OCI-LY7 (cell line): ENCODE results near the gene SRD5A2. TPM values are rescaled to one million over a fixed set of nuclear protein-coding genes. Genes with fewer than 3 reads are reported as not detected.
"Not testable (repeated sequence)": the region's sequence is repeated elsewhere in the genome, so short reads cannot be mapped to it uniquely, and the experiment has no call there.

ENCODE experiments used
- BruUV-seq: library from RNA; stranded (reverse); fragments of 400-500 nt; replicated peaks from 2 replicates; lab custom pipeline; 2021; lab: Mats Ljungman, UMichigan
- CTCF ChIA-PET: fragments of 300-600 bp; sonication (Branson Sonifier 250); formaldehyde crosslinking; loops from one replicate; lab custom pipeline; 2022; ENCODE audit warnings: antibody characterized with exemption; ENCODE audit not compliant: unreplicated experiment; lab: Charles Lee
- POLR2A ChIA-PET: fragments of 300-600 bp; sonication (Branson Sonifier 250); formaldehyde crosslinking; loops from one replicate; lab custom pipeline; 2022; ENCODE audit warnings: antibody characterized with exemption; lab: Charles Lee
- DNase-seq: peaks from one replicate; pipeline ENCODE4 v3.0.0-alpha.2; 2015; ENCODE audit warnings: low spot score
- H2AFZ ChIP-seq: fragments of 200-600 bp; sonication (generic), shearing (Covaris generic); 2 replicates; pipeline ENCODE4 v1.6.1; 2014; ENCODE audit warnings: mild to moderate bottlenecking, antibody characterized with exemption, low read length, moderate library complexity
- H3K27ac ChIP-seq: fragments of 200-600 bp; sonication (generic); 2 replicates; pipeline ENCODE4 v1.5.1; 2014; ENCODE audit warnings: mixed run types, low read depth, mild to moderate bottlenecking, moderate library complexity, low read length, inconsistent platforms; ENCODE audit not compliant: poor library complexity, severe bottlenecking
- H3K36me3 ChIP-seq: fragments of 200-600 bp; sonication (generic); 2 replicates; pipeline ENCODE4 v1.6.1; 2014; ENCODE audit warnings: mild to moderate bottlenecking, antibody characterized with exemption, low read length, moderate library complexity, mixed read lengths; ENCODE audit not compliant: insufficient read depth
- H3K4me1 ChIP-seq: fragments of 200-600 bp; sonication (generic); 2 replicates; pipeline ENCODE4 v1.5.1; 2014; ENCODE audit warnings: mild to moderate bottlenecking, low read length; ENCODE audit not compliant: insufficient read depth, poor library complexity, severe bottlenecking
- H3K4me2 ChIP-seq: fragments of 200-600 bp; sonication (generic); 2 replicates; pipeline ENCODE4 v1.6.1; 2014; ENCODE audit warnings: mild to moderate bottlenecking, low read length
- H3K4me3 ChIP-seq: fragments of 200-600 bp; sonication (generic); 2 replicates; pipeline ENCODE4 v1.5.1; 2014; ENCODE audit warnings: mild to moderate bottlenecking, low read depth, low read length; ENCODE audit not compliant: poor library complexity, severe bottlenecking
- H3K79me2 ChIP-seq: fragments of 200-600 bp; sonication (generic); 2 replicates; pipeline ENCODE4 v1.6.1; 2016; ENCODE audit warnings: low read depth, mild to moderate bottlenecking, low read length, moderate library complexity, mixed read lengths; ENCODE audit not compliant: insufficient read depth
- H3K9me2 ChIP-seq: fragments of 200-600 bp; sonication (generic); 2 replicates; pipeline ENCODE4 v1.6.1; 2016; ENCODE audit warnings: mild to moderate bottlenecking, low read length, mixed read lengths; ENCODE audit not compliant: insufficient read depth
- H3K9me3 ChIP-seq: fragments of 200-600 bp; sonication (generic); 2 replicates; pipeline ENCODE4 v1.6.1; 2014; ENCODE audit warnings: mild to moderate bottlenecking, mixed run types, low read length, mixed read lengths
- H4K20me1 ChIP-seq: fragments of 200-600 bp; sonication (generic); 2 replicates; pipeline ENCODE4 v1.6.1; 2014; ENCODE audit warnings: mild to moderate bottlenecking, antibody characterized with exemption, low read length, moderate library complexity, mixed read lengths; ENCODE audit not compliant: insufficient read depth
- EZH2phosphoT487 ChIP-seq: fragments of 200-600 bp; sonication (generic); IDR thresholded peaks from 2 replicates; pipeline ENCODE4 v1.6.1; 2018; ENCODE audit warnings: low read depth, borderline replicate concordance, mild to moderate bottlenecking, mixed run types, antibody characterized with exemption, low read length, moderate library complexity, mixed read lengths
- intact Hi-C: fragments of 100-400 bp; cut with micrococcal nuclease; formaldehyde crosslinking; loops from one replicate; pipeline ENCODE4 v1.10.0; 2022; ENCODE audit not compliant: unreplicated experiment
- total RNA-seq, 2 experiments: library from RNA; depleted of rRNA in 1 of 2; stranded (reverse); fragments of >200 nt in 1 of 2; shearing (Covaris generic) in 1 of 2; gene quantifications; 2 replicates each; pipeline ENCODE4 v1.2.3, GENCODE V29; 2014 to 2022
- TF ChIP-seq, protein P1 (sequence below): fragments of 200-600 bp; sonication (generic); conservative IDR thresholded peaks from 2 replicates; pipeline ENCODE4 v1.5.1; 2014; ENCODE audit warnings: mild to moderate bottlenecking, antibody characterized with exemption, low read length, moderate library complexity, mixed read lengths

Gene SRD5A2
- total RNA-seq, 2 experiments from 2014 or later: 0.03 TPM; not detected in 1

DNA sequence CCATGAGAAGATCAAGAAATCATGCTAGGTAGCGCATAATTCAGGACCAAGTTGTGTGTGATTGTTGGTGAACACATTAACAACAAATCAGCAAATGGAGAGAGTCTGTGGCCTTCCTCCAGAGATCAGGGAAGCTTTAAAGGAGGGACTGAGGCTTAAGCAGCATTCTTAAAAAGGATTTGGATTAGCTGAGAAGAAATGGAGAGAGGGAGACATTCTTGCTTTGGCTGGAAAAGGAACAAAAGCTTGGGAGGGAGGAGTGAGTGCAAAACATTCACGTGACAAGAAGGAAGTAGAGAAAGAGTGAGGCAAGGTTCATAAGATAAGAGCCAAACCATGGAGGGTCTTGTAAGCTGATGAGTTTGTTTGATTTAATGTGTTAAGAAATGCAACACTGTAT lies 75.6 kb downstream of the SRD5A2 start:
- no peaks in the 10 kb centered on the region for H3K79me2 ChIP-seq
- no peaks in the 10 kb centered on the region for H3K36me3 ChIP-seq
- H3K9me2 ChIP-seq: no peaks in the 10 kb centered on the region
- H3K4me3 ChIP-seq: no peak overlapping the region
- no peaks in the 10 kb centered on the region for H4K20me1 ChIP-seq
- H3K4me1 ChIP-seq: no peaks in the 10 kb centered on the region
- H3K27ac ChIP-seq: no peak overlapping the region
- ChIA-PET CTCF (no interaction called here), POLR2A (no interaction called here)
- DNase-seq: no peak
- TF ChIP-seq, protein P1, sequence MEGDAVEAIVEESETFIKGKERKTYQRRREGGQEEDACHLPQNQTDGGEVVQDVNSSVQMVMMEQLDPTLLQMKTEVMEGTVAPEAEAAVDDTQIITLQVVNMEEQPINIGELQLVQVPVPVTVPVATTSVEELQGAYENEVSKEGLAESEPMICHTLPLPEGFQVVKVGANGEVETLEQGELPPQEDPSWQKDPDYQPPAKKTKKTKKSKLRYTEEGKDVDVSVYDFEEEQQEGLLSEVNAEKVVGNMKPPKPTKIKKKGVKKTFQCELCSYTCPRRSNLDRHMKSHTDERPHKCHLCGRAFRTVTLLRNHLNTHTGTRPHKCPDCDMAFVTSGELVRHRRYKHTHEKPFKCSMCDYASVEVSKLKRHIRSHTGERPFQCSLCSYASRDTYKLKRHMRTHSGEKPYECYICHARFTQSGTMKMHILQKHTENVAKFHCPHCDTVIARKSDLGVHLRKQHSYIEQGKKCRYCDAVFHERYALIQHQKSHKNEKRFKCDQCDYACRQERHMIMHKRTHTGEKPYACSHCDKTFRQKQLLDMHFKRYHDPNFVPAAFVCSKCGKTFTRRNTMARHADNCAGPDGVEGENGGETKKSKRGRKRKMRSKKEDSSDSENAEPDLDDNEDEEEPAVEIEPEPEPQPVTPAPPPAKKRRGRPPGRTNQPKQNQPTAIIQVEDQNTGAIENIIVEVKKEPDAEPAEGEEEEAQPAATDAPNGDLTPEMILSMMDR: no peak
- no peak for TF ChIP-seq EZH2phosphoT487
- no peaks in the 10 kb centered on the region for H3K9me3 ChIP-seq
- H2AFZ ChIP-seq: no peak overlapping the region
- no peak overlapping the region for H3K4me2 ChIP-seq
- no TSS peak for BruUV-seq
- intact Hi-C loops: no loop called here

DNA sequence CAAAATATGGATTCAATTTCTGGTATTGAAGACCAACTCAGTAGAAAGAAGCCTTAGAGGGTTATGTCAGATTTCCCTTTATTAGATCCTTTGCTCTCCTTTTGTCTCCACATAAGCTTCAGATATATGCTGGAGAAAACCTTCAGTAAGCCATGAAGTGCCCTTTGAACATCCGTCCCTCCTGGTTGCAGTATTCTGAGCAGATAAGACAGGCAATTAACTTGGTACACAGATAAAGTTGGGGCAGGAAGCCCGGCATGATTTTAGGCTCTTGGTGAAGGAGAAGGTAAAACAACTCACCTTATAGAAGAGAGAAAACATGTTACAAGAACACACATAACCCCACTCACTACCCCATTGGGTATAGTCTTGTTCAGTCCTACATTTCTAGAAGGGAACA lies 76.4 kb downstream of the SRD5A2 start:
- H3K9me2 ChIP-seq: no peaks in the 10 kb centered on the region
- BruUV-seq: no TSS peak
- no peak for DNase-seq
- no peaks in the 10 kb centered on the region for H4K20me1 ChIP-seq
- no peak overlapping the region for H3K27ac ChIP-seq
- no peaks in the 10 kb centered on the region for H3K36me3 ChIP-seq
- POLR2A ChIA-PET: no interaction called here
- H2AFZ ChIP-seq: no peak overlapping the region
- no peaks in the 10 kb centered on the region for H3K79me2 ChIP-seq
- intact Hi-C loops: no loop called here
- TF ChIP-seq EZH2phosphoT487: no peak
- TF ChIP-seq, protein P1: no peak
- CTCF ChIA-PET: no interaction called here
- no peaks in the 10 kb centered on the region for H3K9me3 ChIP-seq
- H3K4me2 ChIP-seq: no peak overlapping the region
- no peak overlapping the region for H3K4me3 ChIP-seq
- H3K4me1 ChIP-seq: no peaks in the 10 kb centered on the region

DNA sequence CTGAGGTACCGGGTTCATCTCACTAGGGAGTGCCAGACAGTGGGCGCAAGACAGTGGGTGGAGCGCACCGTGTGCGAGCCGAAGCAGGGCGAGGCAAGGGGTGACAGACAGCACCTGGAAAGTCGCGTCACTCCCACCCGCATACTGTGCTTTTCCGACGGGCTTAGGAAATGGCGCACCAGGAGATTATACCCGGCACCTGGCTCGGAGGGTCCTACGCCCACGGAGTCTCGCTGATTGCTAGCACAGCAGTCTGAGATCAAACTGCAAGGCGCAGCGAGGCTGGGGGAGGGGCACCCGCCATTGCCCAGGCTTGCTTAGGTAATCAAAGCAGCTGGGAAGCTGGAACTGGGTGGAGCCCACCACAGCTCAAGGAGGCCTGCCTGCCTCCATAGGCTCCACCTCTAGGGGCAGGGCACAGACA lies 84.3 kb downstream of the SRD5A2 start:
- intact Hi-C loops, H3K9me2 ChIP-seq, H4K20me1 ChIP-seq, H3K4me1 ChIP-seq, H2AFZ ChIP-seq, H3K79me2 ChIP-seq, H3K27ac ChIP-seq, H3K4me3 ChIP-seq, CTCF ChIA-PET, DNase-seq, BruUV-seq, H3K9me3 ChIP-seq, H3K36me3 ChIP-seq, H3K4me2 ChIP-seq, POLR2A ChIA-PET: not testable (repeated sequence)

DNA sequence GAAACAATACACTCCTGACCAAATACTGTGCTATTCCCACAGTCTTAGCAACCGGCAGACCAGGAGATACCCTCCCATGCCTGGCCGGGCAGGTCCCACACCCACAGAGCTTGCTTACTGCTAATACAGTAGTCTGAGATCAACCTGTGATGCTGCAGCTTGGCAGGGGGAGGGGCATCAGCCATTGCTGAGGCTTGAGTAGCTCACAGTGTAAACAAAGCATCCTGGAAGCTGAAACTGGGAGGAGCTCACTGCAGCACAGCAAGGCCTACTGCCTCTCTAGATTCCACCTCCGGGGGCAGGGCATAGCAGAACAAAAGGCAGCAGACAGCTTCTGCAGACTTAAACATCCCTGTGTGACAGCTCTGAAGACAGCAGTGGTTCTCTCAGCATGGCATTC lies 91.4 kb downstream of the SRD5A2 start:
- H3K9me3 ChIP-seq, H3K4me2 ChIP-seq, POLR2A ChIA-PET, H3K4me1 ChIP-seq, H3K79me2 ChIP-seq, H4K20me1 ChIP-seq, intact Hi-C loops, H3K36me3 ChIP-seq, H2AFZ ChIP-seq, BruUV-seq, CTCF ChIA-PET, DNase-seq, H3K4me3 ChIP-seq, H3K9me2 ChIP-seq, H3K27ac ChIP-seq: not testable (repeated sequence)
